Fibroblast of skin of left biceps (primary cell): Measurements from ENCODE around the gene ERGIC1.

Experiments used
- DNase-seq, 2 experiments: peaks; one replicate each; pipeline ENCODE4 v3.0.0-alpha.2; 2013; ENCODE audit warnings: low read depth in 2 of 2

The ERGIC1 gene

DNA sequence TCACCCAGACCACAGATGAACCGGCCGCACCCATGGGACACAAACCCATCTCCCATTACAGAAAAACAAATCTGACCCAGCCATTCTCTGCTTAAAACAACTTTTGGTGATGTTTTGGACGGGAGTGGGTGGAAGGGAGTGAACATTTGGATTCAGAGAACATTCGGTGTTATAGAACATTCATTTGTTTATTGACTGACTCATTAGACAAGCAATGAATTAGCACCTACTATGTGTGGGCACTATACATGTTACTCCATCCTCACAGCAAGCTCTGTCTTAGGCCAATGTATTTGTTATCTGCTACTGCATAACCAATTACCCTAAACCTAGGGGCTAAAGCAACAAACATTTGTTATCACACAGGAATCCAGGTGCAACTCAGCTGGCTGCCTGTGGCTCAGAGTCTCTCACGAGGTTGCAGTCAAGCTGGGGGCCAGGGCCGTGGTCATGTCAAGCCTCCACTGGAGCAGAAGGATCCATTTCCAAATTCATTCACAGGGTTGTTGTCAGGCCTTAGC lies 5.1 kb upstream of the ERGIC1 start:
- no peak for DNase-seq

- no peak for DNase-seq
These were observed 3.7 kb upstream of the ERGIC1 start for GRCh38 chr5:172830275-172830799.

- peak in 1 of 2 experiments; percentile 15 for DNase-seq
These were observed 3.0 kb upstream of the ERGIC1 start for GRCh38 chr5:172830876-172831662.

GRCh38 chr5:172832383-172833315 lies 1.4 kb upstream of the ERGIC1 start:
- no peak for DNase-seq

GRCh38 chr5:172833372-172833685 lies 722 bp upstream of the ERGIC1 start:
- DNase-seq, result no peak

DNA sequence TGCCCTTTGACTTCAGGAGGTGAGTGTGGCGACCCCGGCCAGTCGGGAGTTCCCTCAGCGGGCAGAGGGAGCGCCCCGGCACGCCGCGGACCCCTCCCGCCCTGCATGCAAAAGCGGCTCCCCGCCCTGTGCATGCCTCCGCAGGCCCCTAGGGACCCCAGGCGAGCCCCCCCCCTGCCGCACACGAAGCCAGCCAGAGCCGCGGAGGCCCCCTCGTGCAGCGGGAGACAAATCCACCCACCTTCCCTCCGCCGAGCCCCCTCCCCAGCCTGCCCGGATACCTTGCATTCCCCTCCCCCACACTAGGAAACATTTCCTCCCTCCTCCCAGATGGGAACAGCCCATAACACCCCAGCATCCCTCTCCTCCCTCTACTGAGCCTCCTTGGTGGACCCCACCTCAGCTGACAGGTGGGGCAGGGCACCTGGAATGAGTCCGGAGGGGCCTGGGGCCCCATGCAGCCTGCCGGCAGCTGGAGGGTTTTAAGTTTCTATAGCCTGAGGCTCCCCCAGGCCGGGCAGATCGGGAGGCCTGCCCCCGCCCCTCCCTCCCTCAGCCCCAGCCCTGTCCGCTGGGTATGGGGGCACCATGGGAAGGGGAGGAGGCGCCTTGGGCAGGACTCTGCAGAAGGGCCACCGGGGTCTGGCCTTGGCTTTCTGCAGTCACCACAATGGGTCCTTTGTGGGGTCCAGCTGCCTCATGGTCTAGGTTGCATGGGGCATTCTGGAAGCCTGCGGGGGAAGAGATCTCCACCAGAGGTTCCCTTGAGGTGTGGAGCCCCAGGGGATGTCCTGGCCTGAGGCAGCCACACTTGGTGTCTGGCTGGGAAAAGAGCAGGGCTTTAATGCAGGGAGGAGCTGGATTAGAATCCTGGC lies 601 bp downstream of the ERGIC1 start:
- no peak for DNase-seq

DNA sequence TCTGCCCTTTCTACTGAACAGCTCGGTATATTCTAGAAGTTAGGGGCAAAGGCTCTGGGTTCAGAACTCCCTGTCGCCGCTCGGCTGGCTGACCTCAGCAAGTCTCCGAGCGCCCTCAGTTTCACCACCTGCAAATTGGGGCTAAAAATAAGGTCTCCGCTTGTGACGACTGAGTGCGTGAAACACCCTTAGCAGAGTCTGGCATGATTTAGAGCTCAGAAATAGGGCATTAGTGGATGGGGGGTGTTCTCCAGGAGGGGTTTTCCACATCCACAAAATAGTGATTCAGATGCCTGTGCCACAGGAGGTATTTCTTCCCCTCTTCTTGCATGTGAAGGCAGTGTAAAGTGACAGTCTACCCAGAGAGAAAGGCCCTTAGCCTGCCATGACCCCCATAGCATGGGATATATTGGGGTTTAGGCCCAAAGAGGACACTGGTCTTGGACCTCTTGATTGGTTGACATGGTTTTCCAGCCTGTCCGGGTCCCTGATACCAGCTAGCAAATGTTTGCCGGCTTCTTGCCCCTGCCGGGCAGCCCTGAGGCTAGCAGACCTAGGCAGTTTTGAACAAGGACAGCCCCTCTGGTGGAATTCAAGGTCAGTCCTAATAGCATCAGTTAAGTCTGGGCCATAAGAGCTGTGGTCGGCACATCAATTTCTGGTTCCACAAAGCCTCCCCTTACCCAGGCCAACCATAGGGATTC lies 1.4 kb downstream of the ERGIC1 start:
- no peak for DNase-seq

GRCh38 chr5:172835994-172836356 lies 1.9 kb downstream of the ERGIC1 start:
- DNase-seq, result no peak

DNA sequence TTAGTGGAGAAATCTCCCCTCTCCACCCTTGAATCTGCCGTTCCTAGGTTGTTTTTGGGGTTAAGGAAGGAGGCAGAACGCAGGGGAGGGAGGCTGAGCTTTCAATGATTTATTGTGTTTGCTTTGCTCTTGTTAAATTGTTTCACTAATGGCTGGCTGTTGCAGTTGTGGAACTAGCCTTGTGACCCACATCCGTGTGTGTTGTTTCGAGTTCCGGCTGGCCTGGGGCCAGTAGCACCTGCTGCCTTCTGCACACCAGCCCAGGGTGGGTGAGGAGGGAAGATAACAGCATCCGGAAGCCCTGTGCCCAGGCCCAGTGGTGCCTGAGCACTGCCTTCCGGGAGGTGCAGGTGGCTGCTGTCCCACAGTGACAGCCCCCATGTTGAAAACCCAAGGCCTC lies 3.6 kb downstream of the ERGIC1 start:
- DNase-seq, result no peak

- no peak for DNase-seq
These were observed 4.3 kb downstream of the ERGIC1 start for GRCh38 chr5:172838151-172838875.

- no peak for DNase-seq
These were observed 5.8 kb downstream of the ERGIC1 start for GRCh38 chr5:172839669-172840431.

- DNase-seq, result no peak
These were observed 6.5 kb downstream of the ERGIC1 start for GRCh38 chr5:172840432-172841154.

GRCh38 chr5:172841256-172841655 lies 7.2 kb downstream of the ERGIC1 start:
- no peak for DNase-seq

DNA sequence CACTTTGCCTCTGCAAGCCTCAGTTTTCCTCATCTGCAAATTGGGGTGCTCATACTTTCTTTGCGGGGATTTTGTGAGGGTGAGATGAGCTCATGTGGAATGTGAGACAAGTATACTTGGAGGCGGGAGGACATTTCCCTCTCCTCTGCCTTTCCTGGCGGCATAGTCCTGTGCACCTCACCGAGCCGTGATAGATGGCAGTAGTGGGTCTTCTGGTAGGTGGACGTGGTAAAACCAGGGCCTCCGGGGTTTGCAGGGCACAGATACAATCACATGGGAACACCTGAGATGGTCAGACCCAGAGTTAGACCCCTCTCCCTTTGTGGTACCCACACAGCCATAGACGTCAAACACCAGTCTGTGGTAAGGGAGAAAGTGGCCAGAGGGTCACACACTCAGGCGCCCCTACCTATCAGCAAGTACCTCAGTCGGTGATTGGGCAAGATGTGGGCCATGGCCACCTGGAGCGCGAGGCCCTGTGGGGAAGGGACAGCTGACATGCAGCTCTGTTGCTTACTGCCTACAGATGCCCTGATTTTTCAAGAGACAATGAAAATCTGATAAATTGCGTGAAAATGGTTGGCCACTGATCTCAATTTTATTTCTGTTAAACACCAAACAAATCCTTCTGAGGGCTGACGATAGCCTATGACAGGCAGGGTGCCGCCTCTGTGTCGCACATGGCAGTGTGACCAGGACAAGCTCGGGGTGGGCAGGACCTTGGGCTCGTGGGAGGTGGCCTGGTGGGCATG lies 9.9 kb downstream of the ERGIC1 start:
- DNase-seq, result no peak

DNA sequence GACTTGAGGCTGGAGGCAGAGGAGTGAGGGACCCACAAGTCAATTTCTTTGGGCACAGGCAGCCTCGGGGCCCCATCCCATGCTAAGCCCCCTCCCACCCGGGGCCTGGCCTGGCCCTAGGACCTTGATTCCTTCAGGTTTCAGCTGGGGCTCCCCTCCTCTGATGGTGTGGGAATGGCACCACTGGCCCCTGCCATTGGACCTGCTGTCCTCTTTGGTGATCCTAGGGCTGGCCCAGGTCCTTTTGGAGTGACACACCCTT lies 10.5 kb downstream of the ERGIC1 start:
- DNase-seq, result no peak

DNA sequence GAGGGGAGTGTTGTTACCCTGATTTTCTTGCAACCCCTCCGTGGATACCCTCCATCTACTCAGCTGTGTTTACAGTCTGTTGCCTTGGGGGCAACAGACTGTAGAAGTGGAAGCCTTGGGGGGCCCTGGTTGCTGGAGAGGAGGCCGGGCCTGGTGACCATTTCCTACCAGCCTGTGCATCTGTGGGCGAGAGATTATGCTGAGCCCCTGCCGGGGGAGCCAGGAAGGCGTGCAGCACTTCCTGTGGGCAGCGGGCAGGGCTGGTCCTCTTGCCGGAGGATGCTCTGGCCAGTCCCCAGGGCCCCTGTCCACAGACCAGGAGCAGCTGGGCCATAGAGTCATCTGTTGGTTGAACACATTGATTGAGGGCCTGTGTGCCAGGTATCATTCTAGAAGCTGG lies 11.1 kb downstream of the ERGIC1 start:
- DNase-seq, result no peak

DNA sequence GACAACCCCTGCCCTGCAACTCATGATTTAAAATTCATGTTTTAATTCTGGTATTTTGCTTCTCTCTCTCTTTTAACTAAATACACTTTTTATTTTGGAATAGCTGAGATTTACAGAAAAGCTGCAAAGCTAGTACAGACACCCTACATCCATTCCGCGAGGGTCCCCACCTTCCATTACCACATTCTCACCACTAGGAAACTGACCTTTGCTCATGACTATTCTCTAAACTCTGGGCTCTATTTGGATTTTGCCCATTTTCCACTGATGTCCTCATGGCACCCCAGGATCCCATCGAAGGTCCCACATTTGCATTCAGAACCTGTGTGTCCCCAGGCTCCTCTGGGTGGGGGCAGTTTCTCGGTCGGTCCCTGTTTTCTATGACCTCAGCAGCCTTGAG lies 11.5 kb downstream of the ERGIC1 start:
- DNase-seq, result no peak

DNA sequence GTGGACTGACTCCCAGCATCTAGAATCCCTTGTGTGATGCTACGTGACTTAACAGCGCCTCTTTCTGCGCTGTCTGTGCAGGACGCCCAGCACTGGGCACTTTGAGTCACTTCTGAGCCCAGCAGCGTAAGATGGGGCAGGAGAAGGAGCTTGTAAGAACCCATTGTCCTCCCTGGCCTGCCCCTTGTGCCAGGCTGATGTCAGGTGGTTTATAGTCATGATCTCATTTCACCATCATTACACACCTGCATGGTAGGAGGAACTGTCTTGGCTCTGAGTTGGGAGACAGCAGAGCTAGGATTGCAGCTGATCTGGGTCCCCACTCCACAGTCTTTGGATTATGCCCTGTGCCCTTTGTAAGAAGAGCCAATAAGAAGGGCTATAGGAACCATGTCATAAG lies 12.2 kb downstream of the ERGIC1 start:
- no peak for DNase-seq
